Globus pallidus (tissue), 1 donor: ENCODE data around the gene LCN12.
"Not testable (repeated sequence)": the region's sequence is repeated elsewhere in the genome, so short reads cannot be mapped to it uniquely, and the experiment has no call there.

Experiments used
- DNase-seq: peaks from one replicate; pipeline ENCODE4 v3.0.0-alpha.2; 2015; ENCODE audit warnings: low spot score

Gene LCN12

GRCh38 chr9:136991993-136992818, 40.1 kb downstream of the LCN12 start, which contains the start of gene PAXX:
PAXX (plus strand) TSS chr9:136992422; CDS start chr9:136992444, 22 bp downstream.
- peak; percentile 87 for DNase-seq

GRCh38 chr9:136992819-136993369, 40.8 kb downstream of the LCN12 start:
- no peak for DNase-seq

GRCh38 chr9:136994180-136994887, 42.3 kb downstream of the LCN12 start:
- DNase-seq = no peak

GRCh38 chr9:136994888-136995230, 42.8 kb downstream of the LCN12 start:
- DNase-seq = no peak

- no peak for DNase-seq
These were observed 43.3 kb downstream of the LCN12 start for GRCh38 chr9:136995362-136995761.

GRCh38 chr9:136995772-136996311, 43.8 kb downstream of the LCN12 start:
- DNase-seq = no peak

GRCh38 chr9:136996361-136997292, 44.6 kb downstream of the LCN12 start, which contains the start of gene CLIC3:
CLIC3 (minus strand) TSS chr9:136996568; CDS start chr9:136996543, 25 bp downstream.
- no peak for DNase-seq

- no peak for DNase-seq
These were observed 45.3 kb downstream of the LCN12 start for GRCh38 chr9:136997371-136997770.

- no peak for DNase-seq
These were observed 45.8 kb downstream of the LCN12 start for GRCh38 chr9:136997830-136998234.

- no peak for DNase-seq
These were observed 48.3 kb downstream of the LCN12 start for GRCh38 chr9:137000177-137000930.

- DNase-seq = no peak
These were observed 50.0 kb downstream of the LCN12 start for GRCh38 chr9:137001857-137002645.

- no peak for DNase-seq
These were observed 50.6 kb downstream of the LCN12 start for GRCh38 chr9:137002646-137003041.

- DNase-seq = not testable (repeated sequence)
These were observed 52.2 kb downstream of the LCN12 start for GRCh38 chr9:137004285-137004684.
